Hepatocyte (in vitro differentiated cells): ENCODE measurements around the gene COL4A2.

Experiments
- CTCF ChIP-seq: fragments of 200-600 bp; sonication (generic); IDR thresholded peaks from 2 replicates; pipeline ENCODE4 v1.5.1; 2016; ENCODE audit warnings: antibody characterized with exemption, mild to moderate bottlenecking; ENCODE audit not compliant: poor library complexity
- EZH2 ChIP-seq: fragments of 200-600 bp; sonication (generic); IDR thresholded peaks from 2 replicates; pipeline ENCODE4 v1.6.1; 2016; ENCODE audit warnings: antibody characterized with exemption, mild to moderate bottlenecking, borderline replicate concordance

GRCh38 chr13:110403721-110404120 lies 96.6 kb downstream of the COL4A2 start:
- TF ChIP-seq CTCF (no peak), EZH2 (no peak)
